ENCODE measurements around the gene HAGHL.

Gene HAGHL

DNA sequence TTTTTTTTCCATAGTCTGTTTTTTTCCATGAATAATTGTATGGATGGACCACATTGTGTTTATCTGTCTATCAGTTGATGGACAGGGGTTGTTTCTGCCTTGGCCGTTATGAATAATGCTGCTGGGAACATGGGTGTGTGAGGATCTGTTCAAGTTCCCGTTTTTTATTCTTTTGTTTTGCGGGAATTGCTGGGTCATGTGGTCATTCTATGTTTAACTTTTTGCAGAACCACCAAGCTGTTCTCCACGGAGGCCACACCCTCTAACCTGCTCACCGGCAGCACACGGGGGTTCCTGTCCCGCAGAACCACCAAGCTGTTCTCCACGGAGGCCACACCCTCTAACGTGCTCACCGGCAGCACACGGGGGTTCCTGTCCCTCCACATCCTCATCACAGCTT lies 27.8 kb downstream of the HAGHL start:
- H3K27ac ChIP-seq: peak overlapping the region; percentile 23; the same call in 1 of the 2 replicates
- TF ChIP-seq, protein P1, sequence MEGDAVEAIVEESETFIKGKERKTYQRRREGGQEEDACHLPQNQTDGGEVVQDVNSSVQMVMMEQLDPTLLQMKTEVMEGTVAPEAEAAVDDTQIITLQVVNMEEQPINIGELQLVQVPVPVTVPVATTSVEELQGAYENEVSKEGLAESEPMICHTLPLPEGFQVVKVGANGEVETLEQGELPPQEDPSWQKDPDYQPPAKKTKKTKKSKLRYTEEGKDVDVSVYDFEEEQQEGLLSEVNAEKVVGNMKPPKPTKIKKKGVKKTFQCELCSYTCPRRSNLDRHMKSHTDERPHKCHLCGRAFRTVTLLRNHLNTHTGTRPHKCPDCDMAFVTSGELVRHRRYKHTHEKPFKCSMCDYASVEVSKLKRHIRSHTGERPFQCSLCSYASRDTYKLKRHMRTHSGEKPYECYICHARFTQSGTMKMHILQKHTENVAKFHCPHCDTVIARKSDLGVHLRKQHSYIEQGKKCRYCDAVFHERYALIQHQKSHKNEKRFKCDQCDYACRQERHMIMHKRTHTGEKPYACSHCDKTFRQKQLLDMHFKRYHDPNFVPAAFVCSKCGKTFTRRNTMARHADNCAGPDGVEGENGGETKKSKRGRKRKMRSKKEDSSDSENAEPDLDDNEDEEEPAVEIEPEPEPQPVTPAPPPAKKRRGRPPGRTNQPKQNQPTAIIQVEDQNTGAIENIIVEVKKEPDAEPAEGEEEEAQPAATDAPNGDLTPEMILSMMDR (conservative IDR thresholded peaks at IDR 0.05; ENCODE audit: low read depth): no peak
- POLR2A ChIA-PET (ENCODE audit: low non-redundant PET): interaction anchor here (0.6 kb wide), 1 partner anchor 26 kb away, joined by 6 read pairs; no protein-coding TSS in a partner anchor
- CTCF ChIA-PET: interaction anchor here (0.6 to 1.0 kb wide), 2 partner anchors 30 to 48 kb away, joined by 3 read pairs; no protein-coding TSS in a partner anchor
- no peak for DNase-seq (ENCODE audit: low spot score)

GRCh38 chr16:756428-756827 lies 29.5 kb downstream of the HAGHL start:
- DNase-seq (ENCODE audit: low spot score): no peak
- CTCF ChIA-PET: no interaction called here
- H3K27ac ChIP-seq: no peak overlapping the region
- POLR2A ChIA-PET (ENCODE audit: low non-redundant PET): no interaction called here
- TF ChIP-seq, protein P1 (conservative IDR thresholded peaks at IDR 0.05; ENCODE audit: low read depth): no peak

GRCh38 chr16:759110-759910 lies 32.4 kb downstream of the HAGHL start:
- no peak for DNase-seq (ENCODE audit: low spot score)
- TF ChIP-seq, protein P1 (conservative IDR thresholded peaks at IDR 0.05; ENCODE audit: low read depth): no peak
- POLR2A ChIA-PET (ENCODE audit: low non-redundant PET): interaction anchor here (0.6 kb wide), 1 partner anchor 1204 kb away, joined by 3 read pairs; no protein-coding TSS in a partner anchor
- CTCF ChIA-PET: interaction anchor here (1.3 to 2.4 kb wide), 2 partner anchors 18 to 26 kb away, joined by 4 to 6 read pairs; partner anchors contain the start of gene CIAO3
- peak overlapping the region; percentile 68 for H3K27ac ChIP-seq

GRCh38 chr16:760065-760464 lies 33.2 kb downstream of the HAGHL start:
- peak overlapping the region; percentile 68 for H3K27ac ChIP-seq
- TF ChIP-seq, protein P1 (conservative IDR thresholded peaks at IDR 0.05; ENCODE audit: low read depth): no peak
- POLR2A ChIA-PET (ENCODE audit: low non-redundant PET): interaction anchor here (0.6 kb wide), 1 partner anchor 1204 kb away, joined by 3 read pairs; no protein-coding TSS in a partner anchor
- no peak for DNase-seq (ENCODE audit: low spot score)
- CTCF ChIA-PET: interaction anchor here (0.8 to 2.4 kb wide), 4 partner anchors 16 to 31 kb away, joined by 3 to 6 read pairs (median 4); partner anchors contain the start of gene CIAO3

DNA sequence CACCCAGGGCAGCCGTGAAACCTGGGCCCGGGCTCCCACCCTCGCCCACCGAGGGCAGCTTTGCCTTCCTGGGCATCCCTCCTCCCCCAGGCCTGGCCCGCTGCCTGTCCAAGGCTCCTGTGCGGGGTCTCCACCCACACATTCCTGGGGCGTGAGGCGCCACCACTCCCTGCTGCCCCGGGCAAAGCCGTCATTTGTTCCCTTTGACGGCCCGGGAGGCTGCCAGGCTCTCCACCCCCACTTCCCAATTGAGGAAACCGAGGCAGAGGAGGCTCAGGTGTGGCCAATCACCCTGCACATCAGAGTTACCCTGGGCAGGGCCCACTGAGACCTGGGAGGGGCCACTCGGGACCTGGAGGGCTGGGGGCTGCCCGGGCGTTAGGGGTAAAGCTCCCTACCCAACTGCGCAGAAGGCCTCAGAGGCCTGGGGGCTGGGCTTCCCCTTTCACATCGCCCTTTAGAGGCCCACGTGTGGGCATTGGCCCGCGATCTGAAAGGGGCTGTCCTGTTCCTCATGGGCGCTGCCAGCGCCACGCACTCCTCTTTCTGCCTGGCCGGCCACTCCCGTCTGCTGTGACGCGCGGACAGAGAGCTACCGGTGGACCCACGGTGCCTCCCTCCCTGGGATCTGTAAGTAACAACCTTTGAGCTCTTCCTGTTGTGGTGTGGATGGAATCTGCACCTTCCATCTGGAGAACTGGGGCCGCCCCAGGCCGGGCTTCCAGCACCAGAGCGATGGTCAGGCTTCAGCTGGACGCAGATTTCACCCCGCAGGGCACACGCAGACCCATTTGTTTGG lies 33.8 kb downstream of the HAGHL start, which contains the start of gene MSLN:
Gene MSLN (plus strand): TSS at position 190 of the 799 bp plus-strand sequence. CDS start 1,947 bp downstream, outside the sequence.
- peak; percentile 78 for DNase-seq (ENCODE audit: low spot score)
- TF ChIP-seq, protein P1 (conservative IDR thresholded peaks at IDR 0.05; ENCODE audit: low read depth): no peak
- CTCF ChIA-PET: interaction anchor here (0.5 to 2.4 kb wide), 7 partner anchors 15 to 393 kb away, joined by 3 to 6 read pairs (median 3); partner anchors contain the start of gene CIAO3
- POLR2A ChIA-PET (ENCODE audit: low non-redundant PET): interaction anchor here (0.8 kb wide), 1 partner anchor 27 kb away, joined by 4 read pairs; the partner anchor contains the start of gene RPUSD1
- peak within 1 kb of the TSS; percentile 68 for H3K27ac ChIP-seq

All from RWPE1 (cell line).